Lower leg skin (tissue), 3 donors: ENCODE results near the gene TXNIP.

Experiments used
- POLR2A ChIP-seq, 2 donors: fragments of 450-650 bp; IDR thresholded peaks; one replicate each; pipeline ENCODE4 v1.6.1; 2016 to 2017; ENCODE audit warnings: antibody characterized with exemption in 2 of 2, mild to moderate bottlenecking in 1 of 2, moderate library complexity in 1 of 2
- TF ChIP-seq, protein P1 (sequence below), 3 donors: fragments of 450-650 bp; IDR thresholded peaks; one replicate each; pipeline ENCODE4 v1.5.1; 2016; ENCODE audit warnings: antibody characterized with exemption in 3 of 3, mild to moderate bottlenecking in 3 of 3, moderate library complexity in 2 of 3

DNA sequence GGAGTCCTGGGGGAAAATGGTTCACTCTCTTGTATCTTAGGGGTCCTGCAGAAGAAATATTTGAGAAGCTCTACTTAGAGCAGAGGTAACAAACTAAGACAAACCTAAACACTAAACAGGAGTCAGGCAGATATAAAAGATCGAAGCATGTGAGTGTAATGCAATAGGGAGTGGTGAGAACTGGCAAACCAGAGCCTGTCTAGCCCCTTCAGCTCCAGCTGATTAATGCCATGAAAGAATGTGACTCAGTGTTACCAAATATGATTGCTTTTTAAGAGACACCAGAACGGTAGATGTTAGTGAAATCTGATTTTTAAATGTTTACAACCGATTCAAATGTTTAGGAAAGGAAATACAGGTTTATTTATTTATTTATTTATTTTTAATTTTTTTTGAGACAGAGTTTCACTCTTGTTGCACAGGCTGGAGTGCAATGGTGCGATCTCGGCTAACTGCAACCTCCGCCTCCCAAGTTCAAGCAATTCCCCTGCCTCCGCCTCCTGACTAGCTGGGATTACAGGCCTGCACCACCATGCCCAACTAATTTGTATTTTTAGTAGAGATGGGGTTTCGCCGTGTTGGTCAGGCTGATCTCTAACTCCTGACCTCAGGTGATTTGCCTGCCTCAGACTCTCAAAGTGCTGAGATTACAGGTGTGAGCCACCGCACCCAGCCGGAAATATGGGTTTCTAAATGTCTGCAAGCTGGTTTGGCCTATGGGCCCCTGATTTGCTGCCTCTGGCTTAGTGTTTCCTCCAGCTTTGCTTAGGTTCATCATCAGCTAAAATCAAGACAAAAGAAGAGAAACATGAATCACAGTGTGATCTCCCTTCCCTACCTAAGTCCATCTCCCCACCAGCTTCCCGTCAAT, 12.2 kb downstream of the TXNIP start:
- TF ChIP-seq, protein P1, sequence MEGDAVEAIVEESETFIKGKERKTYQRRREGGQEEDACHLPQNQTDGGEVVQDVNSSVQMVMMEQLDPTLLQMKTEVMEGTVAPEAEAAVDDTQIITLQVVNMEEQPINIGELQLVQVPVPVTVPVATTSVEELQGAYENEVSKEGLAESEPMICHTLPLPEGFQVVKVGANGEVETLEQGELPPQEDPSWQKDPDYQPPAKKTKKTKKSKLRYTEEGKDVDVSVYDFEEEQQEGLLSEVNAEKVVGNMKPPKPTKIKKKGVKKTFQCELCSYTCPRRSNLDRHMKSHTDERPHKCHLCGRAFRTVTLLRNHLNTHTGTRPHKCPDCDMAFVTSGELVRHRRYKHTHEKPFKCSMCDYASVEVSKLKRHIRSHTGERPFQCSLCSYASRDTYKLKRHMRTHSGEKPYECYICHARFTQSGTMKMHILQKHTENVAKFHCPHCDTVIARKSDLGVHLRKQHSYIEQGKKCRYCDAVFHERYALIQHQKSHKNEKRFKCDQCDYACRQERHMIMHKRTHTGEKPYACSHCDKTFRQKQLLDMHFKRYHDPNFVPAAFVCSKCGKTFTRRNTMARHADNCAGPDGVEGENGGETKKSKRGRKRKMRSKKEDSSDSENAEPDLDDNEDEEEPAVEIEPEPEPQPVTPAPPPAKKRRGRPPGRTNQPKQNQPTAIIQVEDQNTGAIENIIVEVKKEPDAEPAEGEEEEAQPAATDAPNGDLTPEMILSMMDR (IDR thresholded peaks at IDR 0.05), result no peak
- no peak for TF ChIP-seq POLR2A (IDR thresholded peaks at IDR 0.05)
